GM12878 (cell line): ENCODE data around the gene ISG15. TPM values are rescaled to one million over a fixed set of nuclear protein-coding genes. Genes with fewer than 3 reads are reported as not detected.
A peak's percentile ranks its signal among the peaks of the same experiment; 100 is the strongest.

Experiments
- ATAC-seq: fragments of 200-7000 bp; cut with Tn5 transposase; 3 replicates; pipeline ENCODE4 v1.9.1; 2020; ENCODE audit warnings: mild to moderate bottlenecking, moderate library complexity
- BruUV-seq: library from RNA; stranded (reverse); fragments of 400-500 nt; replicated peaks from 2 replicates; lab custom pipeline; 2021; lab: Mats Ljungman, UMichigan
- CTCF ChIA-PET: fragments of 300-600 bp; sonication (Branson Sonifier 250); formaldehyde crosslinking; extraction: SDS; loops from one replicate; lab custom pipeline; 2021; ENCODE audit warnings: inconsistent platforms; lab: Yijun Ruan, JAX
- POLR2A ChIA-PET: fragments of 350-600 bp; formaldehyde crosslinking; extraction: SDS; loops from one replicate; lab custom pipeline; 2021; ENCODE audit warnings: inconsistent platforms; lab: Charles Lee
- RAD21 ChIA-PET: fragments of 300-600 bp; sonication (Branson Sonifier 250); formaldehyde crosslinking; loops from one replicate; lab custom pipeline; 2023; ENCODE audit warnings: antibody characterized with exemption; ENCODE audit not compliant: unreplicated experiment; lab: Charles Lee
- SMC1A ChIA-PET: fragments of 300-600 bp; sonication (Branson Sonifier 250); formaldehyde crosslinking; loops from one replicate; lab custom pipeline; 2023; ENCODE audit not compliant: unreplicated experiment, uncharacterized antibody; lab: Charles Lee
- DNase-seq: peaks from one replicate; pipeline ENCODE4 v3.0.0-alpha.2; 2011; ENCODE audit warnings: low read depth, low spot score
- FAIRE-seq: peaks from 3 replicates; lab custom pipeline; 2011; peaks lifted over from hg19 to GRCh38; lab: Jason Lieb, UNC
- H2AFZ ChIP-seq: 2 replicates; pipeline ENCODE4 v1.6.0; 2011; ENCODE audit warnings: low read depth, low read length, control low read depth; ENCODE audit not compliant: control insufficient read depth
- H3K27ac ChIP-seq: 2 replicates; pipeline ENCODE4 v1.5.1; 2011; ENCODE audit warnings: control low read depth; ENCODE audit not compliant: control insufficient read depth, insufficient read depth
- H3K27me3 ChIP-seq, 2 experiments: replicated peaks in 1 of 2; 2 replicates each; pipeline versions ENCODE4 v1.6.0 to v1.6.1; 2011; ENCODE audit warnings: low read length in 1 of 2; ENCODE audit not compliant: control insufficient read depth in 2 of 2, insufficient read depth in 2 of 2
- H3K36me3 ChIP-seq, 2 experiments: 2 replicates each; pipeline ENCODE4 v1.5.1; 2011; ENCODE audit warnings: low read length in 1 of 2; ENCODE audit not compliant: control insufficient read depth in 2 of 2, insufficient read depth in 2 of 2
- H3K4me1 ChIP-seq: 2 replicates; pipeline ENCODE4 v1.6.1; 2011; ENCODE audit warnings: mild to moderate bottlenecking, low read length, moderate library complexity, mixed read lengths; ENCODE audit not compliant: control insufficient read depth, insufficient read depth
- H3K4me2 ChIP-seq: 2 replicates; pipeline ENCODE4 v1.6.0; 2011; ENCODE audit warnings: control low read depth; ENCODE audit not compliant: control insufficient read depth, insufficient read depth
- H3K4me3 ChIP-seq: fragments of 200-600 bp; sonication (generic); 2 replicates; pipeline ENCODE4 v1.5.1; 2016
- H3K79me2 ChIP-seq: 2 replicates; pipeline ENCODE4 v1.6.0; 2011; ENCODE audit warnings: low read length; ENCODE audit not compliant: control insufficient read depth, insufficient read depth
- H3K9ac ChIP-seq: 2 replicates; pipeline ENCODE4 v1.8.0; 2011; ENCODE audit warnings: low read length, control low read depth, mixed read lengths; ENCODE audit not compliant: control insufficient read depth, insufficient read depth
- H3K9me3 ChIP-seq: replicated peaks from 3 replicates; pipeline ENCODE4 v1.5.1; 2011; ENCODE audit warnings: mild to moderate bottlenecking, low read length; ENCODE audit not compliant: control insufficient read depth, insufficient read depth
- H4K20me1 ChIP-seq: 2 replicates; pipeline ENCODE4 v1.6.0; 2011; ENCODE audit not compliant: control insufficient read depth, insufficient read depth
- IRF4 ChIP-seq: IDR thresholded peaks from 2 replicates; pipeline ENCODE4 v1.6.1; 2011; ENCODE audit warnings: low read depth, low read length
- NFXL1 ChIP-seq: fragments of 450-650 bp; IDR thresholded peaks from 2 replicates; pipeline ENCODE4 v1.6.1; 2017; ENCODE audit warnings: antibody characterized with exemption, mild to moderate bottlenecking, borderline replicate concordance
- NR2F1 ChIP-seq: fragments of 450-650 bp; conservative IDR thresholded peaks from 2 replicates; pipeline ENCODE4 v1.6.1; 2017; ENCODE audit warnings: mild to moderate bottlenecking
- SREBF2 ChIP-seq: IDR thresholded peaks from 2 replicates; pipeline ENCODE4 v1.6.1; 2012; ENCODE audit warnings: mild to moderate bottlenecking, low read length
- TCF12 ChIP-seq: IDR thresholded peaks from 2 replicates; pipeline ENCODE4 v1.6.1; 2011; ENCODE audit warnings: low read depth, mild to moderate bottlenecking, low read length
- TCF3 ChIP-seq: IDR thresholded peaks from 2 replicates; pipeline ENCODE4 v1.6.1; 2012; ENCODE audit warnings: low read depth, mild to moderate bottlenecking, low read length, borderline replicate concordance; ENCODE audit not compliant: insufficient read depth
- YY1 ChIP-seq: IDR thresholded peaks from 2 replicates; pipeline ENCODE4 v1.6.1; 2011; ENCODE audit warnings: low read depth, mild to moderate bottlenecking, low read length
- ZNF592 ChIP-seq: fragments of 450-650 bp; IDR thresholded peaks from 2 replicates; pipeline ENCODE4 v1.6.1; 2017; ENCODE audit warnings: mild to moderate bottlenecking, moderate library complexity
- ZSCAN29 ChIP-seq: fragments of 450-650 bp; IDR thresholded peaks from 2 replicates; pipeline ENCODE4 v1.6.1; 2017; ENCODE audit warnings: mild to moderate bottlenecking, moderate library complexity
- WGBS: methylation state at CpG from one replicate; pipeline ENCODE4 v1.1.6; 2016; ENCODE audit warnings: low lambda C conversion rate; ENCODE audit not compliant: insufficient replicate concordance, insufficient coverage; ENCODE audit errors: missing lambda C conversion rate; 5-methylcytosine and 5-hydroxymethylcytosine counted together
- in situ Hi-C: fragments of 300-500 bp; cut with MboI; formaldehyde crosslinking; loops from 9 replicates; pipeline ENCODE4 v1.14.3; 2018; ENCODE audit warnings: mixed read lengths
- intact Hi-C: fragments of 100-400 bp; cut with micrococcal nuclease; formaldehyde crosslinking; loops from one replicate; pipeline ENCODE4 v1.14.2; 2022; ENCODE audit not compliant: unreplicated experiment
- polyA plus RNA-seq, 11 experiments: library from polyadenylated mRNA; depleted of rRNA in 4 of 11; unstranded in 6 of 11; stranded (reverse) in 5 of 11; fragments of >200 nt; fragmentation: Nextera tagmentation in 4 of 11; fragmentation: Illumina TruSeq in 1 of 11; extraction: Ambion mirVana in 4 of 11; extraction: Trizol in 1 of 11; gene quantifications; 1 replicate in 1 of 11; 2 replicates in 10 of 11; pipeline versions ENCODE4 v1.2.1 to v1.2.3, GENCODE V29; 2011 to 2016; ENCODE audit warnings: inconsistent platforms in 2 of 11, missing spikeins in 2 of 11, low read depth in 1 of 11
- total RNA-seq, 4 experiments: library from RNA; depleted of rRNA in 3 of 4; stranded (reverse); fragments of >200 nt in 3 of 4; fragmentation: Illumina TruSeq in 1 of 4; extraction: Trizol in 1 of 4; gene quantifications; 2 replicates each; pipeline versions ENCODE4 v1.2.1 to v1.2.3, GENCODE V29; 2013 to 2021
- TF ChIP-seq, protein P1 (sequence below): IDR thresholded peaks from 2 replicates; pipeline ENCODE4 v1.6.1; 2011; ENCODE audit warnings: mild to moderate bottlenecking, low read depth, low read length, moderate library complexity; ENCODE audit not compliant: insufficient replicate concordance
- TF ChIP-seq, protein P2 (sequence below): IDR thresholded peaks from 2 replicates; pipeline ENCODE4 v1.6.1; 2012; ENCODE audit warnings: mild to moderate bottlenecking, low read depth, low read length

The ISG15 gene
- total and polyA plus RNA-seq, 10 of the 15 experiments (the other 5 are each of a cell fraction or from before 2014, with no cell fraction given): 7.8 to 384 (median 274) TPM

GRCh38 chr1:998995-999724 lies 14.1 kb upstream of the ISG15 start:
- H3K27ac ChIP-seq: no peak overlapping the region
- DNase-seq: no peak
- H3K27me3 ChIP-seq: peaks cover 0 to 17% of the 10 kb centered on the region in 2 experiments; a peak in 2 of 4 replicates
- no peaks in the 10 kb centered on the region for H4K20me1 ChIP-seq
- H3K79me2 ChIP-seq: no peaks in the 10 kb centered on the region
- no peak overlapping the region; the same call in 1 of the 2 replicates for H3K9ac ChIP-seq
- 2% methylated on average over 69 of the region's 86 CpGs for WGBS
- intact Hi-C loops (no loop called here), in situ Hi-C loops (no loop called here)
- CTCF ChIA-PET: interaction anchor here (1.1 kb wide), 1 partner anchor 15 kb away, joined by 3 read pairs; no protein-coding TSS in a partner anchor
- POLR2A ChIA-PET: no interaction called here
- RAD21 ChIA-PET: interaction anchor here (0.6 to 1.0 kb wide), 3 partner anchors 15 to 778 kb away, joined by 3 to 4 read pairs (median 3); no protein-coding TSS in a partner anchor
- FAIRE-seq: no peak
- no peaks in the 10 kb centered on the region for H3K9me3 ChIP-seq
- peaks cover 15% of the 10 kb centered on the region for H3K4me1 ChIP-seq
- ATAC-seq: peak; percentile 11
- SMC1A ChIA-PET: interaction anchor here (1.3 to 1.6 kb wide), 2 partner anchors 14 to 15 kb away, joined by 3 read pairs; partner anchors contain the start of gene ISG15
- peak overlapping the region; percentile 96 for H3K4me2 ChIP-seq
- H3K4me3 ChIP-seq: peak overlapping the region; percentile 16; the same call in 1 of the 2 replicates
- BruUV-seq: TSS peak; percentile 74
- no peaks in the 10 kb centered on the region for H3K36me3 ChIP-seq
- H2AFZ ChIP-seq: no peak overlapping the region
- TF ChIP-seq NR2F1 (peak; percentile 50), TCF12 (0 out of 2 replicates have a peak, but pooled peaks have one; percentile 4), ZSCAN29 (peak; percentile 94), YY1 (no peak), ZNF592 (no peak), IRF4 (no peak), NFXL1 (no peak), SREBF2 (no peak), TCF3 (0 out of 2 replicates have a peak, but pooled peaks have one; percentile 60)
- TF ChIP-seq, protein P1, sequence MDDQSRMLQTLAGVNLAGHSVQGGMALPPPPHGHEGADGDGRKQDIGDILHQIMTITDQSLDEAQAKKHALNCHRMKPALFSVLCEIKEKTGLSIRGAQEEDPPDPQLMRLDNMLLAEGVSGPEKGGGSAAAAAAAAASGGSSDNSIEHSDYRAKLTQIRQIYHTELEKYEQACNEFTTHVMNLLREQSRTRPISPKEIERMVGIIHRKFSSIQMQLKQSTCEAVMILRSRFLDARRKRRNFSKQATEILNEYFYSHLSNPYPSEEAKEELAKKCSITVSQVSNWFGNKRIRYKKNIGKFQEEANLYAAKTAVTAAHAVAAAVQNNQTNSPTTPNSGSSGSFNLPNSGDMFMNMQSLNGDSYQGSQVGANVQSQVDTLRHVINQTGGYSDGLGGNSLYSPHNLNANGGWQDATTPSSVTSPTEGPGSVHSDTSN: no peak
- TF ChIP-seq, protein P2, sequence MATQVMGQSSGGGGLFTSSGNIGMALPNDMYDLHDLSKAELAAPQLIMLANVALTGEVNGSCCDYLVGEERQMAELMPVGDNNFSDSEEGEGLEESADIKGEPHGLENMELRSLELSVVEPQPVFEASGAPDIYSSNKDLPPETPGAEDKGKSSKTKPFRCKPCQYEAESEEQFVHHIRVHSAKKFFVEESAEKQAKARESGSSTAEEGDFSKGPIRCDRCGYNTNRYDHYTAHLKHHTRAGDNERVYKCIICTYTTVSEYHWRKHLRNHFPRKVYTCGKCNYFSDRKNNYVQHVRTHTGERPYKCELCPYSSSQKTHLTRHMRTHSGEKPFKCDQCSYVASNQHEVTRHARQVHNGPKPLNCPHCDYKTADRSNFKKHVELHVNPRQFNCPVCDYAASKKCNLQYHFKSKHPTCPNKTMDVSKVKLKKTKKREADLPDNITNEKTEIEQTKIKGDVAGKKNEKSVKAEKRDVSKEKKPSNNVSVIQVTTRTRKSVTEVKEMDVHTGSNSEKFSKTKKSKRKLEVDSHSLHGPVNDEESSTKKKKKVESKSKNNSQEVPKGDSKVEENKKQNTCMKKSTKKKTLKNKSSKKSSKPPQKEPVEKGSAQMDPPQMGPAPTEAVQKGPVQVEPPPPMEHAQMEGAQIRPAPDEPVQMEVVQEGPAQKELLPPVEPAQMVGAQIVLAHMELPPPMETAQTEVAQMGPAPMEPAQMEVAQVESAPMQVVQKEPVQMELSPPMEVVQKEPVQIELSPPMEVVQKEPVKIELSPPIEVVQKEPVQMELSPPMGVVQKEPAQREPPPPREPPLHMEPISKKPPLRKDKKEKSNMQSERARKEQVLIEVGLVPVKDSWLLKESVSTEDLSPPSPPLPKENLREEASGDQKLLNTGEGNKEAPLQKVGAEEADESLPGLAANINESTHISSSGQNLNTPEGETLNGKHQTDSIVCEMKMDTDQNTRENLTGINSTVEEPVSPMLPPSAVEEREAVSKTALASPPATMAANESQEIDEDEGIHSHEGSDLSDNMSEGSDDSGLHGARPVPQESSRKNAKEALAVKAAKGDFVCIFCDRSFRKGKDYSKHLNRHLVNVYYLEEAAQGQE: no peak
